ENCODE results near the gene NRXN2.

- TF ChIP-seq EZH2phosphoT487 (IDR thresholded peaks at IDR 0.05; ENCODE audit: insufficient read depth, low read depth) (no peak), EZH2 (IDR thresholded peaks at IDR 0.05; ENCODE audit: insufficient read depth, poor library complexity, severe bottlenecking) (no peak)
These were observed 23.5 kb upstream of the NRXN2 start for GRCh38 chr11:64746486-64746885.

Data from GM23248 (cell line).